Progenitor cell of endocrine pancreas (in vitro differentiated cells): Measurements from ENCODE around the gene NOL11. TPM values are rescaled to one million over a fixed set of nuclear protein-coding genes. Genes with fewer than 3 reads are reported as not detected.

Experiments used
- DNase-seq: peaks from one replicate; pipeline ENCODE4 v3.0.0; 2021; ENCODE audit warnings: low spot score; ENCODE audit not compliant: unreplicated experiment
- H3K27ac Mint-ChIP-seq: 2 replicates; pipeline ENCODE4 v1.8.0; 2021; ENCODE audit warnings: mild to moderate bottlenecking, moderate library complexity, mixed read lengths
- H3K27me3 Mint-ChIP-seq: 2 replicates; pipeline ENCODE4 v1.8.0; 2021; ENCODE audit warnings: mixed read lengths
- H3K36me3 Mint-ChIP-seq: 2 replicates; pipeline ENCODE4 v1.8.0; 2022; ENCODE audit warnings: mixed read lengths; ENCODE audit not compliant: insufficient read depth
- H3K4me1 Mint-ChIP-seq: 2 replicates; pipeline ENCODE4 v1.8.0; 2021; ENCODE audit warnings: low read depth, mixed read lengths
- H3K4me3 Mint-ChIP-seq: 2 replicates; pipeline ENCODE4 v1.8.0; 2021; ENCODE audit warnings: low read depth, mild to moderate bottlenecking, moderate library complexity, mixed read lengths
- H3K9me3 Mint-ChIP-seq: 2 replicates; pipeline ENCODE4 v1.8.0; 2021; ENCODE audit warnings: low read depth, mixed read lengths
- CTCF ChIP-seq: fragments of 200-600 bp; sonication (generic); IDR thresholded peaks from one replicate; pipeline ENCODE4 v1.5.0; 2021; ENCODE audit warnings: antibody characterized with exemption, mild to moderate bottlenecking; ENCODE audit not compliant: unreplicated experiment
- total RNA-seq: library from RNA; stranded (reverse); gene quantifications from 2 replicates; pipeline ENCODE4 v1.2.1, GENCODE V29; 2021

The NOL11 gene
- total RNA-seq, 1 donor from 2014 or later = 63.0 TPM

GRCh38 chr17:67769231-67769630 lies 51.5 kb downstream of the NOL11 start:
- Mint-ChIP-seq H3K36me3 (peaks cover 1% of the 10 kb centered on the region), H3K4me1 (no peaks in the 10 kb centered on the region), H3K27ac (no peak overlapping the region), H3K9me3 (no peaks in the 10 kb centered on the region), H3K4me3 (no peak overlapping the region), H3K27me3 (no peaks in the 10 kb centered on the region)
- no peak for DNase-seq
- no peak for TF ChIP-seq CTCF

GRCh38 chr17:67770539-67770938 lies 52.8 kb downstream of the NOL11 start:
- DNase-seq = no peak
- H3K4me1 Mint-ChIP-seq = no peaks in the 10 kb centered on the region
- TF ChIP-seq CTCF = no peak
- H3K27me3 Mint-ChIP-seq = no peaks in the 10 kb centered on the region
- no peak overlapping the region for H3K27ac Mint-ChIP-seq
- H3K9me3 Mint-ChIP-seq = no peaks in the 10 kb centered on the region
- no peaks in the 10 kb centered on the region for H3K36me3 Mint-ChIP-seq
- no peak overlapping the region for H3K4me3 Mint-ChIP-seq

GRCh38 chr17:67772679-67773078 lies 54.9 kb downstream of the NOL11 start:
- H3K27ac Mint-ChIP-seq = no peak overlapping the region
- TF ChIP-seq CTCF = no peak
- no peak overlapping the region for H3K4me3 Mint-ChIP-seq
- DNase-seq = no peak
- H3K4me1 Mint-ChIP-seq = no peaks in the 10 kb centered on the region
- H3K27me3 Mint-ChIP-seq = no peaks in the 10 kb centered on the region
- H3K36me3 Mint-ChIP-seq = no peaks in the 10 kb centered on the region
- H3K9me3 Mint-ChIP-seq = no peaks in the 10 kb centered on the region

GRCh38 chr17:67773246-67773645 lies 55.5 kb downstream of the NOL11 start:
- no peaks in the 10 kb centered on the region for H3K27me3 Mint-ChIP-seq
- H3K9me3 Mint-ChIP-seq = no peaks in the 10 kb centered on the region
- no peak overlapping the region for H3K4me3 Mint-ChIP-seq
- H3K27ac Mint-ChIP-seq = no peak overlapping the region
- H3K36me3 Mint-ChIP-seq = no peaks in the 10 kb centered on the region
- DNase-seq = no peak
- H3K4me1 Mint-ChIP-seq = no peaks in the 10 kb centered on the region
- TF ChIP-seq CTCF = no peak

GRCh38 chr17:67779098-67779672 lies 61.4 kb downstream of the NOL11 start:
- TF ChIP-seq CTCF = peak; percentile 64
- DNase-seq = no peak
- no peaks in the 10 kb centered on the region for H3K27me3 Mint-ChIP-seq
- H3K27ac Mint-ChIP-seq = no peak overlapping the region
- H3K4me1 Mint-ChIP-seq = no peaks in the 10 kb centered on the region
- H3K4me3 Mint-ChIP-seq = no peak overlapping the region
- no peaks in the 10 kb centered on the region for H3K36me3 Mint-ChIP-seq
- no peaks in the 10 kb centered on the region for H3K9me3 Mint-ChIP-seq
